8988T (cell line): ENCODE measurements around the gene EMILIN3.

ENCODE experiments used
- DNase-seq: peaks from one replicate; pipeline ENCODE4 v3.0.0; 2011

Gene EMILIN3

GRCh38 chr20:41391587-41392001 lies 25.0 kb upstream of the EMILIN3 start:
- DNase-seq, result no peak

GRCh38 chr20:41390889-41391288 lies 24.3 kb upstream of the EMILIN3 start:
- DNase-seq, result no peak

GRCh38 chr20:41387444-41387851 lies 20.8 kb upstream of the EMILIN3 start:
- DNase-seq, result no peak

GRCh38 chr20:41386502-41387427 lies 20.1 kb upstream of the EMILIN3 start:
- DNase-seq, result no peak

- no peak for DNase-seq
These were observed 16.2 kb upstream of the EMILIN3 start for GRCh38 chr20:41382791-41383305.

- DNase-seq, result no peak
These were observed 14.1 kb upstream of the EMILIN3 start for GRCh38 chr20:41380551-41381193.

GRCh38 chr20:41379551-41379950 lies 12.9 kb upstream of the EMILIN3 start:
- no peak for DNase-seq

- DNase-seq, result no peak
These were observed 10.7 kb upstream of the EMILIN3 start for GRCh38 chr20:41377275-41377674.

GRCh38 chr20:41376349-41376748 lies 9.7 kb upstream of the EMILIN3 start:
- DNase-seq, result no peak

- no peak for DNase-seq
These were observed 9.2 kb upstream of the EMILIN3 start for GRCh38 chr20:41375846-41376245.

- DNase-seq, result no peak
These were observed 7.6 kb upstream of the EMILIN3 start for GRCh38 chr20:41373931-41374920.

- DNase-seq, result no peak
These were observed 6.7 kb upstream of the EMILIN3 start for GRCh38 chr20:41373251-41373783.

GRCh38 chr20:41371371-41371770 lies 4.8 kb upstream of the EMILIN3 start:
- DNase-seq, result no peak

GRCh38 chr20:41370176-41370575 lies 3.6 kb upstream of the EMILIN3 start:
- DNase-seq, result no peak

- no peak for DNase-seq
These were observed 3.1 kb upstream of the EMILIN3 start for GRCh38 chr20:41369673-41370072.

GRCh38 chr20:41367956-41368355 lies 1.3 kb upstream of the EMILIN3 start:
- no peak for DNase-seq

GRCh38 chr20:41367393-41367695 lies 726 bp upstream of the EMILIN3 start:
- no peak for DNase-seq

GRCh38 chr20:41365777-41366545 lies 657 bp downstream of the EMILIN3 start:
- no peak for DNase-seq

- no peak for DNase-seq
These were observed 1.5 kb downstream of the EMILIN3 start for GRCh38 chr20:41364967-41365765.

GRCh38 chr20:41364236-41364855 lies 2.3 kb downstream of the EMILIN3 start:
- no peak for DNase-seq

- no peak for DNase-seq
These were observed 3.0 kb downstream of the EMILIN3 start for GRCh38 chr20:41363601-41364000.
